LNCaP clone FGC (cell line): Measurements from ENCODE around the gene METTL21C.

ENCODE experiments used
- DNase-seq: peaks from one replicate; pipeline ENCODE4 v3.0.0-alpha.2; 2011; ENCODE audit warnings: low read depth
- H3K4me3 ChIP-seq: 2 replicates; pipeline ENCODE4 v1.5.1; 2011; ENCODE audit warnings: mild to moderate bottlenecking, low read depth, low read length, control low read depth
- TF ChIP-seq, protein P1 (sequence below): IDR thresholded peaks from 2 replicates; pipeline ENCODE4 v1.5.1; 2012; ENCODE audit warnings: mild to moderate bottlenecking; ENCODE audit not compliant: control insufficient read depth, insufficient read depth; ENCODE audit errors: extremely low read depth

The METTL21C gene

GRCh38 chr13:102651892-102652291 is 43.0 kb downstream of the METTL21C start:
- DNase-seq: no peak
- TF ChIP-seq, protein P1, sequence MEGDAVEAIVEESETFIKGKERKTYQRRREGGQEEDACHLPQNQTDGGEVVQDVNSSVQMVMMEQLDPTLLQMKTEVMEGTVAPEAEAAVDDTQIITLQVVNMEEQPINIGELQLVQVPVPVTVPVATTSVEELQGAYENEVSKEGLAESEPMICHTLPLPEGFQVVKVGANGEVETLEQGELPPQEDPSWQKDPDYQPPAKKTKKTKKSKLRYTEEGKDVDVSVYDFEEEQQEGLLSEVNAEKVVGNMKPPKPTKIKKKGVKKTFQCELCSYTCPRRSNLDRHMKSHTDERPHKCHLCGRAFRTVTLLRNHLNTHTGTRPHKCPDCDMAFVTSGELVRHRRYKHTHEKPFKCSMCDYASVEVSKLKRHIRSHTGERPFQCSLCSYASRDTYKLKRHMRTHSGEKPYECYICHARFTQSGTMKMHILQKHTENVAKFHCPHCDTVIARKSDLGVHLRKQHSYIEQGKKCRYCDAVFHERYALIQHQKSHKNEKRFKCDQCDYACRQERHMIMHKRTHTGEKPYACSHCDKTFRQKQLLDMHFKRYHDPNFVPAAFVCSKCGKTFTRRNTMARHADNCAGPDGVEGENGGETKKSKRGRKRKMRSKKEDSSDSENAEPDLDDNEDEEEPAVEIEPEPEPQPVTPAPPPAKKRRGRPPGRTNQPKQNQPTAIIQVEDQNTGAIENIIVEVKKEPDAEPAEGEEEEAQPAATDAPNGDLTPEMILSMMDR: no peak
- no peak overlapping the region for H3K4me3 ChIP-seq

DNA sequence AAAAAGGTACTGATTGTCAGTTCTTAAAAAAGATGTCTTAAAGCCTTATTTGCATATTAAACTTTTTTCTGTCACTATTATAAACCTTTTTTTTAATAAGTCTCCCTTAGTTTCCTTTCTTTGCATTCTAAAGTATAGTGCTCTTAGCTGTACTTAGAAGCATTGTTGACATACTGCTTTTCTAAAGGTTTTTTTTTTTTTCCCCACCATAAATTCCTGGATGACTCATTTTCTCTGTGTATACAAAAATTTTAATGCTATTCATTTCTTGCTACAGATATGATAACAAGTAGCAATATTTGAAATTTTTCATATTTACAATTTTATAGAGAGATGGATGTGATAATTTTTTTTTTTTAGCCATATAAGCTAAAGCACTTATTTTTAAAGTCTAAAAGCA is 43.5 kb downstream of the METTL21C start:
- H3K4me3 ChIP-seq: no peak overlapping the region
- DNase-seq: no peak
- TF ChIP-seq, protein P1: no peak

- no peak overlapping the region for H3K4me3 ChIP-seq
- DNase-seq: no peak
- TF ChIP-seq, protein P1: no peak
Observed at GRCh38 chr13:102650444-102650843, 44.4 kb downstream of the METTL21C start.

GRCh38 chr13:102648046-102648445 is 46.8 kb downstream of the METTL21C start:
- no peak for DNase-seq
- TF ChIP-seq, protein P1: no peak

DNA sequence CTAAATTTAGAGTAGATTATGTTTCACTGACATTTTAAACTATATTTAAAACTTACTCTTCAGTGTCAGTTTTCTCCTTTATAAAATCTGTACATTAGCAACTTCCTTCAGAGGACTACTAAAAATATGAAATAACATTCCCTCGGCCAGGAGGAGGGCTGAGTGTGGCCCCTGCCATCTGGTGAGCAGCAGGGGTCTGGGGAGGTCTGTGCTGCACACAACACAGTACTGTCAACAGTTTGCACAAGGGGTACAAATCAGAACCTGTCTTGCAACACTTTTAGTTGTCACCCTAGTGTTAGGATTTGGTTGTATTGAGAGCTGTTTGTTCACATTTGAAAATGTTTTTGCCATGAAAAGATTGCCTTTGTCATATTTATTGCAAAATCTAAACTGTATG is 49.1 kb downstream of the METTL21C start:
- no peak for DNase-seq
- no peak overlapping the region for H3K4me3 ChIP-seq
- TF ChIP-seq, protein P1: no peak

More at GRCh38 chr13:102648046-102648445, 46.8 kb downstream of the METTL21C start:
- no peak overlapping the region for H3K4me3 ChIP-seq

GRCh38 chr13:102643656-102644055 is 51.2 kb downstream of the METTL21C start:
- DNase-seq: no peak
- TF ChIP-seq, protein P1: no peak
- H3K4me3 ChIP-seq: no peak overlapping the region

- DNase-seq: peak; percentile 88
- H3K4me3 ChIP-seq: no peak overlapping the region
- TF ChIP-seq, protein P1: no peak
Observed at GRCh38 chr13:102642475-102642874, 52.4 kb downstream of the METTL21C start.
